ENCODE results near the gene FAM174C.

DNA sequence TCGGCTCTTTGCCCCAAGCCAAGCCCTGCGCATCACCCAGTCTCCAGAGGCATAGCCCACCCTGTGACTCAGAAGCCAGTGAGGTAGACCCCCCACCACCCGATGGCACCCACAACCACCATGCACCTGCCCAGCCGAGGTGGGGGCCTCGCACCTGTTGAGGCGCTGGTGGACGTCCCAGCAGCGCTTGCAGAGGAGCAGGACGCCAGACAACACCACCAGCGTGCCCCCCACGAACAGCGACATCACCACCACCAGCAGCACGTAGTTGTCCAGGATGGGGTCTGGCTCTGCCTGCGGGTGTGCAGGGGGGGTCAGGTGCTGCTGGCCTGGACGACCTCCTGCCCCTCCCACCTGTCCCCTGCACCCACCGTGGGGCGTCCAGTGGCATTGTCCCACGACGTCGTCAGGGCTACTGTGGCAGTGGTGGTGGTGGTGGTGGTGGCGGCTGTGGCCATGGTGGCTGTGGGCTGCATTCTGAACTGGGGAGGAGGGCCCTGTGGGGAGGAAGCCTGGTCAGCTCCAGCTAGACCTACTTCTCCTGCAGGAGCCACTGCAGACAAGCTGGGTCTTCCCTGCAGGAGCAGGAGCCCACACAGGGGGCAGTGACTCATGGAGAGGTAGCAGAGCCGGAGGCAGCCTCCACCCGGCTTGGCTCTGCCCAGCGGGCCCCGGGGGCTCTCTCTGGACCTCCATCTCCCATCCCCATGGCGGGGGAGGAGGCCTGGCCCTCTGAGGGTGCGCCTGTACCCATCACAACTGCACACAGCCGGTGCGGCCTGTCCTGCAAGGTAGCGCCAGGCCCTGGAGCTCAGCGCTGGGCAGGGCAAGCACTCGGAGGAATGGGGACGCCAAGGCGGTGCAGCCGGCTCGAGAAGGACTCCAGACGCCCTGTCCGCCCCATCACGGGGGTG, 39.4 kb upstream of the FAM174C start:
- TF ChIP-seq SMAD4 (CRISPR knock-in tag; IDR thresholded peaks at IDR 0.05) (no peak), NR1H2 (CRISPR knock-in tag; IDR thresholded peaks at IDR 0.05) (no peak), SP1 (CRISPR knock-in tag; conservative IDR thresholded peaks at IDR 0.05) (no peak), CREB1 (CRISPR knock-in tag; IDR thresholded peaks at IDR 0.05) (no peak), ZNF121 (CRISPR knock-in tag; IDR thresholded peaks at IDR 0.05) (no peak), JUN (CRISPR knock-in tag; IDR thresholded peaks at IDR 0.05) (no peak), NR3C1 (CRISPR knock-in tag; conservative IDR thresholded peaks at IDR 0.05; ENCODE audit: low read depth) (no peak)
- TF ChIP-seq, protein P1, sequence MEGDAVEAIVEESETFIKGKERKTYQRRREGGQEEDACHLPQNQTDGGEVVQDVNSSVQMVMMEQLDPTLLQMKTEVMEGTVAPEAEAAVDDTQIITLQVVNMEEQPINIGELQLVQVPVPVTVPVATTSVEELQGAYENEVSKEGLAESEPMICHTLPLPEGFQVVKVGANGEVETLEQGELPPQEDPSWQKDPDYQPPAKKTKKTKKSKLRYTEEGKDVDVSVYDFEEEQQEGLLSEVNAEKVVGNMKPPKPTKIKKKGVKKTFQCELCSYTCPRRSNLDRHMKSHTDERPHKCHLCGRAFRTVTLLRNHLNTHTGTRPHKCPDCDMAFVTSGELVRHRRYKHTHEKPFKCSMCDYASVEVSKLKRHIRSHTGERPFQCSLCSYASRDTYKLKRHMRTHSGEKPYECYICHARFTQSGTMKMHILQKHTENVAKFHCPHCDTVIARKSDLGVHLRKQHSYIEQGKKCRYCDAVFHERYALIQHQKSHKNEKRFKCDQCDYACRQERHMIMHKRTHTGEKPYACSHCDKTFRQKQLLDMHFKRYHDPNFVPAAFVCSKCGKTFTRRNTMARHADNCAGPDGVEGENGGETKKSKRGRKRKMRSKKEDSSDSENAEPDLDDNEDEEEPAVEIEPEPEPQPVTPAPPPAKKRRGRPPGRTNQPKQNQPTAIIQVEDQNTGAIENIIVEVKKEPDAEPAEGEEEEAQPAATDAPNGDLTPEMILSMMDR (IDR thresholded peaks at IDR 0.05) = no peak
- TF ChIP-seq, protein P2, sequence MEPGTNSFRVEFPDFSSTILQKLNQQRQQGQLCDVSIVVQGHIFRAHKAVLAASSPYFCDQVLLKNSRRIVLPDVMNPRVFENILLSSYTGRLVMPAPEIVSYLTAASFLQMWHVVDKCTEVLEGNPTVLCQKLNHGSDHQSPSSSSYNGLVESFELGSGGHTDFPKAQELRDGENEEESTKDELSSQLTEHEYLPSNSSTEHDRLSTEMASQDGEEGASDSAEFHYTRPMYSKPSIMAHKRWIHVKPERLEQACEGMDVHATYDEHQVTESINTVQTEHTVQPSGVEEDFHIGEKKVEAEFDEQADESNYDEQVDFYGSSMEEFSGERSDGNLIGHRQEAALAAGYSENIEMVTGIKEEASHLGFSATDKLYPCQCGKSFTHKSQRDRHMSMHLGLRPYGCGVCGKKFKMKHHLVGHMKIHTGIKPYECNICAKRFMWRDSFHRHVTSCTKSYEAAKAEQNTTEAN (CRISPR knock-in tag; IDR thresholded peaks at IDR 0.05) = no peak

Data from WTC11 (cell line).